Liver (tissue), 9 donors: Measurements from ENCODE around the gene FCHSD1. TPM values are rescaled to one million over a fixed set of nuclear protein-coding genes. Genes with fewer than 3 reads are reported as not detected.

ENCODE experiments used
- DNase-seq: peaks from one replicate; pipeline ENCODE4 v3.0.0-alpha.2; 2017; ENCODE audit warnings: low spot score
- H3K27ac ChIP-seq, 2 donors: one replicate each; pipeline ENCODE4 v1.7.0; 2013; ENCODE audit warnings: inconsistent platforms in 2 of 2, low read length in 2 of 2, control low read depth in 1 of 2, low read depth in 1 of 2, mild to moderate bottlenecking in 1 of 2
- H3K27me3 ChIP-seq, 4 donors: one replicate each; pipeline versions ENCODE4 v1.6.1 to v1.7.0; 2013; ENCODE audit warnings: low read length in 3 of 4, inconsistent platforms in 1 of 4, mild to moderate bottlenecking in 1 of 4, moderate library complexity in 1 of 4; ENCODE audit not compliant: control insufficient read depth in 4 of 4, insufficient read depth in 4 of 4
- H3K36me3 ChIP-seq, 4 donors: one replicate each; pipeline versions ENCODE4 v1.6.1 to v1.7.0; 2013; ENCODE audit warnings: low read length in 3 of 4, mild to moderate bottlenecking in 3 of 4, low read depth in 1 of 4, moderate library complexity in 1 of 4; ENCODE audit not compliant: control insufficient read depth in 4 of 4, insufficient read depth in 3 of 4
- H3K4me1 ChIP-seq, 4 donors: one replicate each; pipeline versions ENCODE4 v1.6.1 to v1.7.0; 2013; ENCODE audit warnings: low read length in 3 of 4, mild to moderate bottlenecking in 3 of 4, moderate library complexity in 1 of 4; ENCODE audit not compliant: control insufficient read depth in 4 of 4, insufficient read depth in 4 of 4
- H3K4me3 ChIP-seq, 3 donors: one replicate each; pipeline versions ENCODE4 v1.6.1 to v1.7.0; 2013; ENCODE audit warnings: low read length in 3 of 3, control low read depth in 1 of 3, low read depth in 1 of 3, mild to moderate bottlenecking in 1 of 3
- H3K9ac ChIP-seq, 2 donors: one replicate each; pipeline ENCODE4 v1.7.0; 2013; ENCODE audit warnings: low read length in 2 of 2, mild to moderate bottlenecking in 2 of 2, moderate library complexity in 2 of 2, control low read depth in 1 of 2, low read depth in 1 of 2
- H3K9me3 ChIP-seq, 4 donors: one replicate each; pipeline versions ENCODE4 v1.6.1 to v1.7.0; 2013; ENCODE audit warnings: low read length in 3 of 4; ENCODE audit not compliant: control insufficient read depth in 4 of 4
- ATF3 ChIP-seq: IDR thresholded peaks from 2 replicates; pipeline ENCODE4 v1.6.1; 2016; ENCODE audit warnings: antibody characterized with exemption
- EGR1 ChIP-seq, 2 donors: IDR thresholded peaks; 2 replicates each; pipeline ENCODE4 v1.6.1; 2016 to 2018; ENCODE audit warnings: antibody characterized with exemption in 2 of 2, low read depth in 2 of 2
- FOXA1 ChIP-seq: IDR thresholded peaks from 2 replicates; pipeline ENCODE4 v1.6.1; 2016; ENCODE audit warnings: antibody characterized with exemption
- HNF4A ChIP-seq, 2 donors: conservative IDR thresholded peaks; 2 replicates each; pipeline ENCODE4 v1.6.1; 2016; ENCODE audit warnings: antibody characterized with exemption in 2 of 2, mild to moderate bottlenecking in 2 of 2
- HNF4G ChIP-seq: IDR thresholded peaks from 2 replicates; pipeline ENCODE4 v1.6.1; 2016; ENCODE audit warnings: antibody characterized with exemption
- MAX ChIP-seq: IDR thresholded peaks from 2 replicates; pipeline ENCODE4 v1.6.1; 2016; ENCODE audit warnings: antibody characterized with exemption
- RAD21 ChIP-seq, 2 donors: IDR thresholded peaks; 2 replicates each; pipeline ENCODE4 v1.6.1; 2016; ENCODE audit warnings: antibody characterized with exemption in 2 of 2, mild to moderate bottlenecking in 2 of 2
- REST ChIP-seq: IDR thresholded peaks from 2 replicates; pipeline ENCODE4 v1.6.1; 2016; ENCODE audit warnings: antibody characterized with exemption, mild to moderate bottlenecking
- RXRA ChIP-seq, 2 donors: IDR thresholded peaks; 2 replicates each; pipeline ENCODE4 v1.6.1; 2017 to 2018; ENCODE audit warnings: antibody characterized with exemption in 2 of 2, mild to moderate bottlenecking in 1 of 2
- SP1 ChIP-seq: IDR thresholded peaks from 2 replicates; pipeline ENCODE4 v1.6.1; 2018; ENCODE audit warnings: antibody characterized with exemption, mild to moderate bottlenecking
- TAF1 ChIP-seq: conservative IDR thresholded peaks from 2 replicates; pipeline ENCODE4 v1.6.1; 2016; ENCODE audit warnings: antibody characterized with exemption, mild to moderate bottlenecking
- YY1 ChIP-seq: IDR thresholded peaks from 2 replicates; pipeline ENCODE4 v1.6.1; 2016; ENCODE audit warnings: antibody characterized with exemption, mild to moderate bottlenecking
- ZBTB33 ChIP-seq: IDR thresholded peaks from 2 replicates; pipeline ENCODE4 v1.6.1; 2016; ENCODE audit warnings: antibody characterized with exemption
- WGBS: extraction: QIAGEN DNeasy Blood & Tissue Kit; methylation state at CpG from one replicate; pipeline ENCODE4 v1.1.7; 2013; 5-methylcytosine and 5-hydroxymethylcytosine counted together
- polyA plus RNA-seq, 2 donors: library from polyadenylated mRNA; stranded (reverse) in 1 of 2; unstranded in 1 of 2; fragments of 200-250 nt in 1 of 2; fragments of >200 nt in 1 of 2; fragmentation: Nextera tagmentation in 1 of 2; extraction: Ambion mirVana in 1 of 2; gene quantifications; one replicate each; pipeline versions ENCODE4 v1.2.1 to v1.2.3, GENCODE V29; 2013 to 2015
- total RNA-seq, 2 donors: library from RNA; depleted of rRNA; stranded (reverse); fragments of >200 nt; gene quantifications; one replicate each; pipeline ENCODE4 v1.2.3, GENCODE V29; 2014
- TF ChIP-seq, protein P1 (sequence below): fragments of 150-350 bp; IDR thresholded peaks from 2 replicates; pipeline ENCODE4 v1.5.1; 2017; ENCODE audit warnings: improper control_type of control experiment, low read depth, low read length; ENCODE audit not compliant: missing input control
- donor health status: healthy.
- donor health status: healthy.
- donor health status: healthy.
- donor health status: healthy.
- donor health status: healthy.

Gene FCHSD1
- total and polyA plus RNA-seq, 4 donors = 1.3 to 6.4 (median 2.2) TPM

- TF ChIP-seq EGR1 (IDR thresholded peaks at IDR 0.05; ENCODE audit: low read depth in 2 of 2) = no peak
- no peak for TF ChIP-seq ZBTB33
- no peak for TF ChIP-seq HNF4G
- no peak for TF ChIP-seq HNF4A (conservative IDR thresholded peaks at IDR 0.05)
- no peak for TF ChIP-seq TAF1
- no peak for TF ChIP-seq RXRA (IDR thresholded peaks at IDR 0.05)
- no peak for TF ChIP-seq REST
- TF ChIP-seq SP1 = no peak
- TF ChIP-seq ATF3 = no peak
- TF ChIP-seq, protein P1, sequence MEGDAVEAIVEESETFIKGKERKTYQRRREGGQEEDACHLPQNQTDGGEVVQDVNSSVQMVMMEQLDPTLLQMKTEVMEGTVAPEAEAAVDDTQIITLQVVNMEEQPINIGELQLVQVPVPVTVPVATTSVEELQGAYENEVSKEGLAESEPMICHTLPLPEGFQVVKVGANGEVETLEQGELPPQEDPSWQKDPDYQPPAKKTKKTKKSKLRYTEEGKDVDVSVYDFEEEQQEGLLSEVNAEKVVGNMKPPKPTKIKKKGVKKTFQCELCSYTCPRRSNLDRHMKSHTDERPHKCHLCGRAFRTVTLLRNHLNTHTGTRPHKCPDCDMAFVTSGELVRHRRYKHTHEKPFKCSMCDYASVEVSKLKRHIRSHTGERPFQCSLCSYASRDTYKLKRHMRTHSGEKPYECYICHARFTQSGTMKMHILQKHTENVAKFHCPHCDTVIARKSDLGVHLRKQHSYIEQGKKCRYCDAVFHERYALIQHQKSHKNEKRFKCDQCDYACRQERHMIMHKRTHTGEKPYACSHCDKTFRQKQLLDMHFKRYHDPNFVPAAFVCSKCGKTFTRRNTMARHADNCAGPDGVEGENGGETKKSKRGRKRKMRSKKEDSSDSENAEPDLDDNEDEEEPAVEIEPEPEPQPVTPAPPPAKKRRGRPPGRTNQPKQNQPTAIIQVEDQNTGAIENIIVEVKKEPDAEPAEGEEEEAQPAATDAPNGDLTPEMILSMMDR = no peak
- no peak for TF ChIP-seq YY1
- no peak for TF ChIP-seq FOXA1
- H3K9me3 ChIP-seq = no peaks in the 10 kb centered on the region
- no peaks in the 10 kb centered on the region for H3K27me3 ChIP-seq
- H3K4me1 ChIP-seq = peaks cover 0 to 8% (median 6%) of the 10 kb centered on the region in 4 donors
- 98% methylated on average over 6 of the region's 6 CpGs for WGBS
- no peak overlapping the region for H3K9ac ChIP-seq
- H3K36me3 ChIP-seq = peaks cover 7 to 52% (median 45%) of the 10 kb centered on the region in 4 donors
- no peak overlapping the region for H3K27ac ChIP-seq
- DNase-seq = no peak
- no peak overlapping the region for H3K4me3 ChIP-seq
These were observed 22.9 kb downstream of the FCHSD1 start for GRCh38 chr5:141628175-141628788.

DNA sequence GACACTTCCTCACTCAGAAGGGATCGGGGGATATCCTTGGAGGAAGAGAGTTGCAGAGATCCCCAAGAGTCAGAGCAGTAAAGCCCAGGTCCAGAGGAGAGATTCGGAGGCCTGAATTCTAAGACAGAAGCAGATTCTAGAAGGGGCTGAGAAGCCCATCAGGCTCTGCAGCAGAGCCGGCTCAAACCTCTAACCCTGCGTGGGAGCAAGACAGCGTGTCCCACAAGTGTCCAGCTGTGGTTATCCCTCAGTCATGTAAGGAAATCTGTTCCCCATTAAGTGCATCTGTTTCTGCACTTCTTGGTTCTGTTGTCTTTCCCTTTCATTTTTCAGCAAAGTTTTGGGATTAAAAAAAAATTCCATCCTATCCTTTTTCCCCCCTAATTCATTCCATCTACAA, 27.6 kb downstream of the FCHSD1 start:
- TF ChIP-seq MAX = no peak
- TF ChIP-seq HNF4A (conservative IDR thresholded peaks at IDR 0.05) = no peak
- no peak for TF ChIP-seq RAD21 (IDR thresholded peaks at IDR 0.05)
- no peak for TF ChIP-seq RXRA (IDR thresholded peaks at IDR 0.05)
- TF ChIP-seq SP1 = no peak
- WGBS = 89% methylated on average over 5 of the region's 5 CpGs
- Histone ChIP-seq H3K9me3 (no peaks in the 10 kb centered on the region), H3K27ac (no peak overlapping the region), H3K4me3 (no peak overlapping the region), H3K9ac (no peak overlapping the region), H3K27me3 (no peaks in the 10 kb centered on the region), H3K4me1 (peaks cover 0 to 10% (median 8%) of the 10 kb centered on the region in 4 donors), H3K36me3 (peaks cover 10 to 60% (median 54%) of the 10 kb centered on the region in 4 donors)
- DNase-seq = no peak
